Stimulated activated CD8-positive, alpha-beta memory T cell treated with anti-CD3 and anti-CD28 coated beads, Interleukin-4, amount 100 ng/mL, for 4 hours (primary cell): ENCODE data around the gene ADIPOR2.
A peak's percentile ranks its signal among the peaks of the same experiment; 100 is the strongest.

Experiments
- DNase-seq, 2 donors: peaks; one replicate each; pipeline ENCODE4 v3.0.0-alpha.2; 2020; ENCODE audit warnings: low read depth in 2 of 2, low spot score in 1 of 2

Gene ADIPOR2

GRCh38 chr12:1797991-1798640 lies 107.2 kb downstream of the ADIPOR2 start:
- no peak for DNase-seq

GRCh38 chr12:1798641-1799020 lies 107.8 kb downstream of the ADIPOR2 start:
- DNase-seq, result no peak

GRCh38 chr12:1799051-1799881 lies 108.4 kb downstream of the ADIPOR2 start:
- no peak for DNase-seq

GRCh38 chr12:1799882-1800400 lies 109.1 kb downstream of the ADIPOR2 start:
- no peak for DNase-seq

- DNase-seq, result no peak
Measured at GRCh38 chr12:1800401-1801302, 109.8 kb downstream of the ADIPOR2 start.

- no peak for DNase-seq
Measured at GRCh38 chr12:1801303-1801975, 110.6 kb downstream of the ADIPOR2 start.

- no peak for DNase-seq
Measured at GRCh38 chr12:1803736-1804135, 112.9 kb downstream of the ADIPOR2 start.

- peak; percentile 60 to 63 for DNase-seq
Measured at GRCh38 chr12:1804545-1805332, 113.9 kb downstream of the ADIPOR2 start.

GRCh38 chr12:1805441-1806081 lies 114.7 kb downstream of the ADIPOR2 start:
- DNase-seq, result no peak

GRCh38 chr12:1806301-1807086 lies 115.6 kb downstream of the ADIPOR2 start:
- no peak for DNase-seq

- no peak for DNase-seq
Measured at GRCh38 chr12:1807087-1807860, 116.4 kb downstream of the ADIPOR2 start.

GRCh38 chr12:1808036-1808797 lies 117.3 kb downstream of the ADIPOR2 start:
- no peak for DNase-seq

GRCh38 chr12:1808798-1809480 lies 118.1 kb downstream of the ADIPOR2 start:
- DNase-seq, result no peak

- DNase-seq, result no peak
Measured at GRCh38 chr12:1809591-1810190, 118.8 kb downstream of the ADIPOR2 start.

- DNase-seq, result no peak
Measured at GRCh38 chr12:1810201-1810930, 119.5 kb downstream of the ADIPOR2 start.

GRCh38 chr12:1810931-1811280 lies 120.0 kb downstream of the ADIPOR2 start:
- DNase-seq, result no peak
